Mesodermal cell (in vitro differentiated cells): Measurements from ENCODE around the gene DDX6.
A peak's percentile ranks its signal among the peaks of the same experiment; 100 is the strongest.
"Not testable (repeated sequence)": the region's sequence is repeated elsewhere in the genome, so short reads cannot be mapped to it uniquely, and the experiment has no call there.

Experiments
- H3K27ac ChIP-seq: 2 replicates; pipeline ENCODE4 v1.7.0; 2013; ENCODE audit warnings: mild to moderate bottlenecking, low read depth, low read length, moderate library complexity; ENCODE audit not compliant: severe bottlenecking
- H3K36me3 ChIP-seq: 2 replicates; pipeline ENCODE4 v1.7.1; 2013; ENCODE audit warnings: mild to moderate bottlenecking, low read length, moderate library complexity; ENCODE audit not compliant: control insufficient read depth, insufficient read depth
- H3K4me1 ChIP-seq: one replicate; pipeline ENCODE4 v1.7.1; 2013; ENCODE audit warnings: mild to moderate bottlenecking, low read length; ENCODE audit not compliant: insufficient read depth, control insufficient read depth, poor library complexity, severe bottlenecking
- H3K4me3 ChIP-seq: 2 replicates; pipeline ENCODE4 v1.7.0; 2013; ENCODE audit warnings: low read length, control low read depth, mild to moderate bottlenecking; ENCODE audit not compliant: insufficient read depth, poor library complexity, severe bottlenecking; ENCODE audit errors: extremely low read depth
- H3K9me3 ChIP-seq: 2 replicates; pipeline ENCODE4 v1.7.1; 2013; ENCODE audit warnings: mild to moderate bottlenecking, low read length, moderate library complexity; ENCODE audit not compliant: control insufficient read depth
- WGBS, 2 experiments: methylation state at CpG; one replicate each; pipeline ENCODE4 v1.1.5; 2013; ENCODE audit warnings: missing lambda C conversion rate in 2 of 2; ENCODE audit not compliant: insufficient coverage in 2 of 2; 5-methylcytosine and 5-hydroxymethylcytosine counted together

DDX6 gene

GRCh38 chr11:118717733-118718132, 73.2 kb downstream of the DDX6 start:
- 17 to 37% methylated on average over 3 of the region's 4 CpGs for WGBS, 2 experiments
- H3K4me3 ChIP-seq, result not testable (repeated sequence)

GRCh38 chr11:118717221-118717620, 73.7 kb downstream of the DDX6 start:
- H3K36me3 ChIP-seq, H3K9me3 ChIP-seq, H3K4me1 ChIP-seq, H3K27ac ChIP-seq, H3K4me3 ChIP-seq: not testable (repeated sequence)
- no CpG with 5 or more reads among the region's 6 CpGs for WGBS, 2 experiments

More at GRCh38 chr11:118717733-118718132, 73.2 kb downstream of the DDX6 start:
- H3K36me3 ChIP-seq, H3K4me1 ChIP-seq, H3K27ac ChIP-seq, H3K9me3 ChIP-seq: not testable (repeated sequence)

- peak overlapping the region; percentile 70 for H3K27ac ChIP-seq
- WGBS, 2 experiments, result 20 to 40% methylated on average over 1 to 2 of the region's 4 CpGs
- H3K4me3 ChIP-seq, result no peak overlapping the region
- H3K36me3 ChIP-seq, result no peaks in the 10 kb centered on the region
- H3K4me1 ChIP-seq, result peaks cover 3% of the 10 kb centered on the region
- no peaks in the 10 kb centered on the region for H3K9me3 ChIP-seq
Measured at GRCh38 chr11:118715837-118716260, 75.1 kb downstream of the DDX6 start.

GRCh38 chr11:118715245-118715831, 75.6 kb downstream of the DDX6 start:
- H3K27ac ChIP-seq, result peak overlapping the region; percentile 70

GRCh38 chr11:118714816-118715215, 76.1 kb downstream of the DDX6 start:
- H3K27ac ChIP-seq, result no peak overlapping the region
- no peaks in the 10 kb centered on the region for H3K36me3 ChIP-seq
- peaks cover 3% of the 10 kb centered on the region for H3K4me1 ChIP-seq
- no peaks in the 10 kb centered on the region for H3K9me3 ChIP-seq
- no peak overlapping the region for H3K4me3 ChIP-seq

More at GRCh38 chr11:118715245-118715831, 75.6 kb downstream of the DDX6 start:
- Histone ChIP-seq H3K36me3 (no peaks in the 10 kb centered on the region), H3K9me3 (no peaks in the 10 kb centered on the region), H3K4me1 (peaks cover 3% of the 10 kb centered on the region), H3K4me3 (no peak overlapping the region)
- WGBS, 2 experiments, result 40 to 50% methylated on average over 2 to 3 of the region's 5 CpGs

- 89% methylated on average over 2 of the region's 5 CpGs; no CpG with 5 or more reads in 1 of the 2 experiments for WGBS, 2 experiments
- H3K27ac ChIP-seq, H3K36me3 ChIP-seq, H3K9me3 ChIP-seq, H3K4me3 ChIP-seq, H3K4me1 ChIP-seq: not testable (repeated sequence)
Measured at GRCh38 chr11:118714416-118714815, 76.5 kb downstream of the DDX6 start.

- Histone ChIP-seq H3K4me1 (no peaks in the 10 kb centered on the region), H3K9me3 (no peaks in the 10 kb centered on the region), H3K36me3 (no peaks in the 10 kb centered on the region), H3K4me3 (no peak overlapping the region), H3K27ac (no peak overlapping the region)
- 79 to 92% methylated on average over 2 to 4 of the region's 6 CpGs for WGBS, 2 experiments
Measured at GRCh38 chr11:118708296-118708695, 82.7 kb downstream of the DDX6 start.

- WGBS, 2 experiments, result 92 to 96% methylated on average over 6 of the region's 7 CpGs
Measured at GRCh38 chr11:118706546-118706825, 84.5 kb downstream of the DDX6 start.

GRCh38 chr11:118705791-118706545, 85.0 kb downstream of the DDX6 start:
- 88 to 95% methylated on average over 7 of the region's 12 CpGs for WGBS, 2 experiments
- H3K4me3 ChIP-seq, result no peak overlapping the region
- no peak overlapping the region for H3K27ac ChIP-seq
- no peaks in the 10 kb centered on the region for H3K9me3 ChIP-seq
- H3K36me3 ChIP-seq, result no peaks in the 10 kb centered on the region
- H3K4me1 ChIP-seq, result no peaks in the 10 kb centered on the region

More at GRCh38 chr11:118706546-118706825, 84.5 kb downstream of the DDX6 start:
- Histone ChIP-seq H3K27ac (no peak overlapping the region), H3K9me3 (no peaks in the 10 kb centered on the region), H3K36me3 (no peaks in the 10 kb centered on the region), H3K4me1 (no peaks in the 10 kb centered on the region), H3K4me3 (no peak overlapping the region)

GRCh38 chr11:118705111-118705741, 85.7 kb downstream of the DDX6 start:
- Histone ChIP-seq H3K4me3 (no peak overlapping the region), H3K27ac (no peak overlapping the region), H3K9me3 (peaks cover 3% of the 10 kb centered on the region), H3K4me1 (no peaks in the 10 kb centered on the region), H3K36me3 (no peaks in the 10 kb centered on the region)
- 91 to 94% methylated on average over 7 to 10 of the region's 15 CpGs for WGBS, 2 experiments

- H3K27ac ChIP-seq, result no peak overlapping the region
- peaks cover 4% of the 10 kb centered on the region for H3K9me3 ChIP-seq
- H3K4me3 ChIP-seq, result no peak overlapping the region
- WGBS, 2 experiments, result 88 to 100% methylated on average over 3 to 4 of the region's 5 CpGs
- no peaks in the 10 kb centered on the region for H3K36me3 ChIP-seq
- H3K4me1 ChIP-seq, result no peaks in the 10 kb centered on the region
Measured at GRCh38 chr11:118703563-118704106, 87.3 kb downstream of the DDX6 start.
